GM12878 (cell line): ENCODE measurements around the gene LTB4R2. TPM values are rescaled to one million over a fixed set of nuclear protein-coding genes. Genes with fewer than 3 reads are reported as not detected.
A peak's percentile ranks its signal among the peaks of the same experiment; 100 is the strongest.

Experiments used
- BACH1 ChIP-seq: fragments of 450-650 bp; IDR thresholded peaks from 2 replicates; pipeline ENCODE4 v1.6.1; 2017; ENCODE audit warnings: mild to moderate bottlenecking, borderline replicate concordance
- BCL11A ChIP-seq: IDR thresholded peaks from 2 replicates; pipeline ENCODE4 v1.6.1; 2011; ENCODE audit warnings: low read depth, low read length
- BHLHE40 ChIP-seq, 2 experiments: fragments of 450-650 bp in 1 of 2; IDR thresholded peaks; 2 replicates each; pipeline ENCODE4 v1.6.1; 2011 to 2017; ENCODE audit warnings: low read depth in 2 of 2, borderline replicate concordance in 1 of 2, improper control_type of control experiment in 1 of 2, low read length in 1 of 2, mild to moderate bottlenecking in 1 of 2
- CHD2 ChIP-seq: IDR thresholded peaks from 2 replicates; pipeline ENCODE4 v1.6.1; 2011; ENCODE audit warnings: low read depth, low read length, improper control_type of control experiment, borderline replicate concordance
- DPF2 ChIP-seq: fragments of 450-650 bp; IDR thresholded peaks from 2 replicates; pipeline ENCODE4 v1.6.1; 2017; ENCODE audit warnings: mild to moderate bottlenecking
- ETV6 ChIP-seq, 2 experiments: fragments of 450-650 bp in 1 of 2; IDR thresholded peaks in 1 of 2; conservative IDR thresholded peaks in 1 of 2; 2 replicates each; pipeline ENCODE4 v1.6.1; 2014; ENCODE audit warnings: antibody characterized with exemption in 1 of 2, borderline replicate concordance in 1 of 2, low read depth in 1 of 2, mild to moderate bottlenecking in 1 of 2, moderate library complexity in 1 of 2
- GATAD2B ChIP-seq: fragments of 450-650 bp; conservative IDR thresholded peaks from 2 replicates; pipeline ENCODE4 v1.6.1; 2017; ENCODE audit warnings: low read depth, mild to moderate bottlenecking, moderate library complexity
- IKZF2 ChIP-seq, 2 experiments: fragments of 450-650 bp; IDR thresholded peaks; 2 replicates each; pipeline ENCODE4 v1.6.1; 2017; ENCODE audit warnings: mild to moderate bottlenecking in 2 of 2, moderate library complexity in 2 of 2
- LARP7 ChIP-seq: fragments of 450-650 bp; IDR thresholded peaks from 2 replicates; pipeline ENCODE4 v1.6.1; 2017; ENCODE audit warnings: mild to moderate bottlenecking
- NFYB ChIP-seq: IDR thresholded peaks from 2 replicates; pipeline ENCODE4 v1.6.1; 2011; ENCODE audit warnings: low read depth, mild to moderate bottlenecking, low read length, improper control_type of control experiment, moderate library complexity; ENCODE audit not compliant: insufficient read depth
- NR2C1 ChIP-seq: fragments of 450-650 bp; IDR thresholded peaks from 2 replicates; pipeline ENCODE4 v1.6.1; 2017; ENCODE audit warnings: antibody characterized with exemption, mild to moderate bottlenecking, moderate library complexity
- NRF1 ChIP-seq: conservative IDR thresholded peaks from 2 replicates; pipeline ENCODE4 v1.6.1; 2011; ENCODE audit warnings: mild to moderate bottlenecking, low read depth, low read length, improper control_type of control experiment
- PAX5 ChIP-seq: IDR thresholded peaks from 2 replicates; pipeline ENCODE4 v1.6.1; 2011; ENCODE audit warnings: low read depth, low read length, borderline replicate concordance
- POLR2A ChIP-seq: IDR thresholded peaks from 2 replicates; pipeline ENCODE4 v1.6.1; 2011; ENCODE audit warnings: low read depth, mild to moderate bottlenecking, low read length
- POLR2AphosphoS5 ChIP-seq: IDR thresholded peaks from 2 replicates; pipeline ENCODE4 v1.6.1; 2011; ENCODE audit warnings: mild to moderate bottlenecking, low read length, inconsistent platforms
- RAD21 ChIP-seq: IDR thresholded peaks from 2 replicates; pipeline ENCODE4 v1.6.1; 2011; ENCODE audit warnings: mild to moderate bottlenecking, low read depth, low read length, moderate library complexity; ENCODE audit not compliant: insufficient read depth
- RUNX3 ChIP-seq: IDR thresholded peaks from 2 replicates; pipeline ENCODE4 v1.6.1; 2012; ENCODE audit warnings: low read length, inconsistent platforms
- STAT1 ChIP-seq: fragments of 450-650 bp; conservative IDR thresholded peaks from 2 replicates; pipeline ENCODE4 v1.6.1; 2014; ENCODE audit warnings: antibody characterized with exemption, mild to moderate bottlenecking
- TARDBP ChIP-seq: IDR thresholded peaks from 2 replicates; pipeline ENCODE4 v1.6.1; 2016; ENCODE audit warnings: borderline replicate concordance
- WRNIP1 ChIP-seq: IDR thresholded peaks from 2 replicates; pipeline ENCODE4 v1.6.1; 2011; ENCODE audit warnings: low read depth, low read length, improper control_type of control experiment, borderline replicate concordance
- ZNF622 ChIP-seq: fragments of 450-650 bp; IDR thresholded peaks from 2 replicates; pipeline ENCODE4 v1.6.1; 2017; ENCODE audit warnings: mild to moderate bottlenecking, inconsistent platforms
- ZSCAN29 ChIP-seq: fragments of 450-650 bp; IDR thresholded peaks from 2 replicates; pipeline ENCODE4 v1.6.1; 2017; ENCODE audit warnings: mild to moderate bottlenecking, moderate library complexity
- polyA plus RNA-seq, 11 experiments: library from polyadenylated mRNA; depleted of rRNA in 4 of 11; unstranded in 6 of 11; stranded (reverse) in 5 of 11; fragments of >200 nt; fragmentation: Nextera tagmentation in 4 of 11; fragmentation: Illumina TruSeq in 1 of 11; extraction: Ambion mirVana in 4 of 11; extraction: Trizol in 1 of 11; gene quantifications; 1 replicate in 1 of 11; 2 replicates in 10 of 11; pipeline versions ENCODE4 v1.2.1 to v1.2.3, GENCODE V29; 2011 to 2016; ENCODE audit warnings: inconsistent platforms in 2 of 11, missing spikeins in 2 of 11, low read depth in 1 of 11
- total RNA-seq, 4 experiments: library from RNA; depleted of rRNA in 3 of 4; stranded (reverse); fragments of >200 nt in 3 of 4; fragmentation: Illumina TruSeq in 1 of 4; extraction: Trizol in 1 of 4; gene quantifications; 2 replicates each; pipeline versions ENCODE4 v1.2.1 to v1.2.3, GENCODE V29; 2013 to 2021
- TF ChIP-seq, protein P1 (sequence below): fragments of 450-650 bp; IDR thresholded peaks from 2 replicates; pipeline ENCODE4 v1.6.1; 2017; ENCODE audit warnings: mild to moderate bottlenecking, moderate library complexity
- TF ChIP-seq, protein P2 (sequence below): fragments of 150-350 bp; IDR thresholded peaks from 2 replicates; pipeline ENCODE4 v1.6.1; 2014; ENCODE audit warnings: mild to moderate bottlenecking, low read depth, low read length
- TF ChIP-seq, protein P3 (sequence below): IDR thresholded peaks from 2 replicates; pipeline ENCODE4 v1.6.1; 2011; ENCODE audit warnings: mild to moderate bottlenecking, low read depth, low read length, moderate library complexity; ENCODE audit not compliant: insufficient replicate concordance

Gene LTB4R2
- total and polyA plus RNA-seq, 10 of the 15 experiments (the other 5 are each of a cell fraction or from before 2014, with no cell fraction given): 0.06 to 16.0 (median 2.6) TPM

DNA sequence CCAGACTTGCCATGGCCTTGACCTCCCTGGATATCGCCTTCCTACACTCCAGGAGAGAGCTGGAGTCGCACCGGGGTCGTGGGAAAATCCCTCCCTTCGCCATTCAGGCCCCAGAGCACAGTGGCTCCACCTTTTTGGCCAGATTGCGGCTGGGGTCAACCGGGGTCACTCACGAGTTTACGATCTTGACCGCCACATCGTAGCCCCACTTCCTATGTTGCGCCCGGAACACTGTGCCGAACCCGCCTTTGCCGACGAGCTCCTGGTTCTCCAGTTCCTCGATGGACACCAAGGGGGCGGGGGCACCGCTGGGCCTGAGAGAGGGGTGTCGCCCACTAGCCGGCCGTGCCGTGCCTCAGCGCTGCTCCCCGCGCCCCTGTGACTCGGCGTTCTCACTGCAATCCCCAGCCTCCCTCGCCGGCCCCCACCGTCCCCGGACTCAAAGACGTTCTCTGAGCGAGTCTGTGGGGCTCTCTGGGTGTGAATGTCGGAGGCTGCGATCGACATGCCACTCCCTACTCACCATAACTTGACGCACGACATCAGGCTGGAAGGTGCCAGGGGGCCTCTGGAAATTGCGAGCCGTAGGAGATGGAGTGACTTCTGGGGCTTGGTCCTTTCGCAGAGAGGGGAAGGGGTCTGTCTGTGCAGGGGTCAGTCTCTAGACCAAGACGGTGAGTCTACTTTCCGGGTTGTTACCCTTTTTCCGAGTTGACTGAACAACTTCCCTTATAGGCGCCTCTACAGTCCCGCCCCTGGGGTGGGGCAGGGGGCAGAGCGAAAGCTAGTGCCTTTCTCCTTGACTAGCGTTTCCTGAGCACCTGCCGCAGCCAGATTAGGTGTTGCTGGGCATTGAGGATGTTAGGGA, 29.6 kb downstream of the LTB4R2 start, which contains the start of gene RIPK3 (continued):
- TF ChIP-seq, protein P1, sequence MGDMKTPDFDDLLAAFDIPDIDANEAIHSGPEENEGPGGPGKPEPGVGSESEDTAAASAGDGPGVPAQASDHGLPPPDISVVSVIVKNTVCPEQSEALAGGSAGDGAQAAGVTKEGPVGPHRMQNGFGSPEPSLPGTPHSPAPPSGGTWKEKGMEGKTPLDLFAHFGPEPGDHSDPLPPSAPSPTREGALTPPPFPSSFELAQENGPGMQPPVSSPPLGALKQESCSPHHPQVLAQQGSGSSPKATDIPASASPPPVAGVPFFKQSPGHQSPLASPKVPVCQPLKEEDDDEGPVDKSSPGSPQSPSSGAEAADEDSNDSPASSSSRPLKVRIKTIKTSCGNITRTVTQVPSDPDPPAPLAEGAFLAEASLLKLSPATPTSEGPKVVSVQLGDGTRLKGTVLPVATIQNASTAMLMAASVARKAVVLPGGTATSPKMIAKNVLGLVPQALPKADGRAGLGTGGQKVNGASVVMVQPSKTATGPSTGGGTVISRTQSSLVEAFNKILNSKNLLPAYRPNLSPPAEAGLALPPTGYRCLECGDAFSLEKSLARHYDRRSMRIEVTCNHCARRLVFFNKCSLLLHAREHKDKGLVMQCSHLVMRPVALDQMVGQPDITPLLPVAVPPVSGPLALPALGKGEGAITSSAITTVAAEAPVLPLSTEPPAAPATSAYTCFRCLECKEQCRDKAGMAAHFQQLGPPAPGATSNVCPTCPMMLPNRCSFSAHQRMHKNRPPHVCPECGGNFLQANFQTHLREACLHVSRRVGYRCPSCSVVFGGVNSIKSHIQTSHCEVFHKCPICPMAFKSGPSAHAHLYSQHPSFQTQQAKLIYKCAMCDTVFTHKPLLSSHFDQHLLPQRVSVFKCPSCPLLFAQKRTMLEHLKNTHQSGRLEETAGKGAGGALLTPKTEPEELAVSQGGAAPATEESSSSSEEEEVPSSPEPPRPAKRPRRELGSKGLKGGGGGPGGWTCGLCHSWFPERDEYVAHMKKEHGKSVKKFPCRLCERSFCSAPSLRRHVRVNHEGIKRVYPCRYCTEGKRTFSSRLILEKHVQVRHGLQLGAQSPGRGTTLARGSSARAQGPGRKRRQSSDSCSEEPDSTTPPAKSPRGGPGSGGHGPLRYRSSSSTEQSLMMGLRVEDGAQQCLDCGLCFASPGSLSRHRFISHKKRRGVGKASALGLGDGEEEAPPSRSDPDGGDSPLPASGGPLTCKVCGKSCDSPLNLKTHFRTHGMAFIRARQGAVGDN: peak; percentile 29; the same call in 1 of the 2 replicates
- no peak for TF ChIP-seq TARDBP
- TF ChIP-seq, protein P2, sequence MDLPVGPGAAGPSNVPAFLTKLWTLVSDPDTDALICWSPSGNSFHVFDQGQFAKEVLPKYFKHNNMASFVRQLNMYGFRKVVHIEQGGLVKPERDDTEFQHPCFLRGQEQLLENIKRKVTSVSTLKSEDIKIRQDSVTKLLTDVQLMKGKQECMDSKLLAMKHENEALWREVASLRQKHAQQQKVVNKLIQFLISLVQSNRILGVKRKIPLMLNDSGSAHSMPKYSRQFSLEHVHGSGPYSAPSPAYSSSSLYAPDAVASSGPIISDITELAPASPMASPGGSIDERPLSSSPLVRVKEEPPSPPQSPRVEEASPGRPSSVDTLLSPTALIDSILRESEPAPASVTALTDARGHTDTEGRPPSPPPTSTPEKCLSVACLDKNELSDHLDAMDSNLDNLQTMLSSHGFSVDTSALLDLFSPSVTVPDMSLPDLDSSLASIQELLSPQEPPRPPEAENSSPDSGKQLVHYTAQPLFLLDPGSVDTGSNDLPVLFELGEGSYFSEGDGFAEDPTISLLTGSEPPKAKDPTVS: no peak
- TF ChIP-seq POLR2A: peak; percentile 63
- TF ChIP-seq IKZF2 (IDR thresholded peaks at IDR 0.05): no peak; a peak in 1 of 4 replicates
- no peak for TF ChIP-seq BCL11A
- no peak for TF ChIP-seq WRNIP1
- TF ChIP-seq GATAD2B: 0 out of 2 replicates have a peak, but pooled peaks have one; percentile 20
- no peak for TF ChIP-seq RUNX3
- no peak for TF ChIP-seq PAX5
- TF ChIP-seq ZNF622: no peak
- TF ChIP-seq BACH1: no peak
- no peak for TF ChIP-seq DPF2
- TF ChIP-seq ZSCAN29: no peak
- TF ChIP-seq, protein P3, sequence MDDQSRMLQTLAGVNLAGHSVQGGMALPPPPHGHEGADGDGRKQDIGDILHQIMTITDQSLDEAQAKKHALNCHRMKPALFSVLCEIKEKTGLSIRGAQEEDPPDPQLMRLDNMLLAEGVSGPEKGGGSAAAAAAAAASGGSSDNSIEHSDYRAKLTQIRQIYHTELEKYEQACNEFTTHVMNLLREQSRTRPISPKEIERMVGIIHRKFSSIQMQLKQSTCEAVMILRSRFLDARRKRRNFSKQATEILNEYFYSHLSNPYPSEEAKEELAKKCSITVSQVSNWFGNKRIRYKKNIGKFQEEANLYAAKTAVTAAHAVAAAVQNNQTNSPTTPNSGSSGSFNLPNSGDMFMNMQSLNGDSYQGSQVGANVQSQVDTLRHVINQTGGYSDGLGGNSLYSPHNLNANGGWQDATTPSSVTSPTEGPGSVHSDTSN: no peak
- TF ChIP-seq NR2C1: no peak; the same call in 1 of the 2 replicates
- TF ChIP-seq BHLHE40 (IDR thresholded peaks at IDR 0.05; ENCODE audit: borderline replicate concordance in 1 of 2, low read depth in 2 of 2, low read length in 1 of 2): peak in 1 of 2 experiments; percentile 19; a peak in 1 of 4 replicates
- TF ChIP-seq ETV6 (conservative IDR thresholded peaks at IDR 0.05 in 1 of 2, IDR thresholded peaks at IDR 0.05 in 1 of 2; ENCODE audit: borderline replicate concordance in 1 of 2, low read depth in 1 of 2): no peak
- no peak for TF ChIP-seq NRF1
- TF ChIP-seq POLR2AphosphoS5: peak; percentile 52; the same call in 1 of the 2 replicates
- TF ChIP-seq LARP7: 0 out of 2 replicates have a peak, but pooled peaks have one; percentile 25
- TF ChIP-seq CHD2: 0 out of 2 replicates have a peak, but pooled peaks have one; percentile 21
- no peak for TF ChIP-seq RAD21
- TF ChIP-seq STAT1: no peak
- no peak for TF ChIP-seq NFYB
